Stimulated activated CD8-positive, alpha-beta memory T cell treated with anti-CD3 and anti-CD28 coated beads, Interleukin-7, amount 100 ng/mL, for 24 hours (primary cell): ENCODE data around the gene SLC43A3.

Experiments used
- DNase-seq: peaks from one replicate; pipeline ENCODE4 v3.0.0-alpha.2; 2020; ENCODE audit warnings: low read depth

Gene SLC43A3

DNA sequence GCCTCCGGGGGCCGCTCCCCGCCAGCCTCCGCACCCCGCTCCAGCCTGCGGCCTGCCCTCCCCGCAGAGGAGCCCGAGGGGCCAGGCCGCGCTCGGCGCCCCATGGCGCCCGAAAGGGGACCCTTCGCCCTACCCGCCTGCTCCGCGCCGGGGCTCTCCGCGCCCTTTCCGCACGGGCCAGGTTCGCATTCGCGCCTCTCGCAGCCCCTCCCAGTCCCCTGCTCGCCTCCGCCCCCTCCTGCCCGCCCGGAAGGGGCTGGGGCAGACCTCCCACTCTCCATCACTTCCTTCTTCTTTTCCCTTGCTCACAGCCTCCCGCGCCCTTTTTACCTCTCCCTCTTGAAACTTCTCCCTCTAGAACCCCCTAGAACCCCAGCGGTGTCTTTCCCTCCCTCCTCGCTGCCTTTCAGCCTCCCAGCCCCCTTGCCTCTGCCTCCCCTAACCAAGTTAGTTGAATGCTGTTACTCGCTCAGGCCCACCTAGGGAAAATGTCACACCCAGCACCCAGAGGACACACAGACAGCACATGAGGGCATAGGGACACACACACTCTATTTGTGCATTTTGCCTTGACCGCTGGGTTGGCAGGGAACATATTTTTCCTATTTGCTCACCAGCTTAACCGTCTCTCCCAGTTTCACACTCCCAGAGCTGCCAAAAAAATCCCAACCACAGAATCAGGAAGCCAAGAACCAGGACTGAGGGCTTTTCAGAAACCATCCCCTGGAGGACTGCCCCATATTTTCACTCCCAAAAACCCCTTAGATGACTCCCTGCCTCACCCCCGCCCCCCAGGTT, at the start of gene SLC43A3:
SLC43A3 (minus strand) TSS at position 193 of the 798 bp plus-strand sequence. CDS start 949 bp downstream, outside the sequence.
- DNase-seq, result peak; percentile 64

DNA sequence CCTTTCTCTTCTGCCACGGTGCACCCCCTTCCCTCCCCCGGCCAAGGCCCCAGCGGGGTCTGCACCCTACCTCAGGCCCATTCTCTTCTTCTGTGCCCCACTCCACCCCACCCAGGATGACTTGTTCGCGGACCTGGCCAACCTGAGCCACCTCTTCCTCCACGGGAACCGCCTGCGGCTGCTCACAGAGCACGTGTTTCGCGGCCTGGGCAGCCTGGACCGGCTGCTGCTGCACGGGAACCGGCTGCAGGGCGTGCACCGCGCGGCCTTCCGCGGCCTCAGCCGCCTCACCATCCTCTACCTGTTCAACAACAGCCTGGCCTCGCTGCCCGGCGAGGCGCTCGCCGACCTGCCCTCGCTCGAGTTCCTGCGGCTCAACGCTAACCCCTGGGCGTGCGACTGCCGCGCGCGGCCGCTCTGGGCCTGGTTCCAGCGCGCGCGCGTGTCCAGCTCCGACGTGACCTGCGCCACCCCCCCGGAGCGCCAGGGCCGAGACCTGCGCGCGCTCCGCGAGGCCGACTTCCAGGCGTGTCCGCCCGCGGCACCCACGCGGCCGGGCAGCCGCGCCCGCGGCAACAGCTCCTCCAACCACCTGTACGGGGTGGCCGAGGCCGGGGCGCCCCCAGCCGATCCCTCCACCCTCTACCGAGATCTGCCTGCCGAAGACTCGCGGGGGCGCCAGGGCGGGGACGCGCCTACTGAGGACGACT, 49.3 kb upstream of the SLC43A3 start:
- DNase-seq, result no peak

DNA sequence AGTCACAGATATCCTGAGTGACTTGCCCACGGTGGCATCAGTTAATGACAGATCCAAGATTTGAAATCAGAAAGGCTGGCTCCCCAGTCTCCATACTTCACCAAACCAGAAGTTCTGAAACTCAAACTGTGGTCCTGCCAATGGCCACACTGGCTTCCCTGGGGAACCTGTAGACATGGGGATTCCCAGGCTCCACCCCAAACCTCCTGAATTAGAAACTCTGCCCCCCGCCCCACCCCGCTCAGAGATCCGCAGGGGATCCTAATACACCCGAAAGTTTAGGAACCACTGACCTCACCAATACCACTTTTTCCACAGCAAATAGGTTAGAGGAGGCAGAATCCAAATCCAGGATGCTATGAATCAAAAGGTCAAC, 48.7 kb upstream of the SLC43A3 start:
- no peak for DNase-seq

DNA sequence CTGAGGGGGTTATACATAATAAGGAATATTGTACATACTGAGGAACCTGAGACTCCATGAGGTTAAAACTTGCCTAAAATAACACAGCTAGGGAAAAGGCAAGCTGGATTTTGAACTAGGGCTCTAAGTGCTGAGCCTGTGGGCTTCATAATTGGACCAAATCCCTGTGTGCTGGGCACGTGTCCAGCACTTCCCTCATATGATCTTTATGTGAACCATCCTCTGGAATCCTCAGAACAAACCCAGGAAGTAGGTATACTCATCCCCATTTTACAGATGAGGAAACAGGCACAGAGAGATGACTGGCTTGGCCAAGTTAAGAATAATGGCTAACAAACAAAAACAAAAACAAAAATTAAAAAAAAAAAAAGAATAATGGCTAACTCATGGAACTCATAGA, 48.3 kb upstream of the SLC43A3 start:
- DNase-seq, result no peak

DNA sequence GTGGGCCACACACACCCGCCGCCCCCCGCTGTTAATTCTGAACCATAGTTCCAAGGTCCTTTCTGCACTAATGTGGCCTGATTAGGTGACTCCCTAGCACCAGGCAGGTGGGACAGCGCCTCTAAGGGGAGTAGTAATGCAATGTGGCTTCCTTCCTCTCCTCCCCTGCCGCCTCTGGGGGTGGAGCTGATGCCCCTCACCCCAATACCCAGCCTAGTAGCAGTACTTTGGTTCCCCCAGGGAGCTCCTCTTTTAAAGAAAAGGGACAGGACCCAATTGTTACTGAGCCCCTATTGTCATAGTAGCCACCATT, 47.8 kb upstream of the SLC43A3 start:
- DNase-seq, result no peak

DNA sequence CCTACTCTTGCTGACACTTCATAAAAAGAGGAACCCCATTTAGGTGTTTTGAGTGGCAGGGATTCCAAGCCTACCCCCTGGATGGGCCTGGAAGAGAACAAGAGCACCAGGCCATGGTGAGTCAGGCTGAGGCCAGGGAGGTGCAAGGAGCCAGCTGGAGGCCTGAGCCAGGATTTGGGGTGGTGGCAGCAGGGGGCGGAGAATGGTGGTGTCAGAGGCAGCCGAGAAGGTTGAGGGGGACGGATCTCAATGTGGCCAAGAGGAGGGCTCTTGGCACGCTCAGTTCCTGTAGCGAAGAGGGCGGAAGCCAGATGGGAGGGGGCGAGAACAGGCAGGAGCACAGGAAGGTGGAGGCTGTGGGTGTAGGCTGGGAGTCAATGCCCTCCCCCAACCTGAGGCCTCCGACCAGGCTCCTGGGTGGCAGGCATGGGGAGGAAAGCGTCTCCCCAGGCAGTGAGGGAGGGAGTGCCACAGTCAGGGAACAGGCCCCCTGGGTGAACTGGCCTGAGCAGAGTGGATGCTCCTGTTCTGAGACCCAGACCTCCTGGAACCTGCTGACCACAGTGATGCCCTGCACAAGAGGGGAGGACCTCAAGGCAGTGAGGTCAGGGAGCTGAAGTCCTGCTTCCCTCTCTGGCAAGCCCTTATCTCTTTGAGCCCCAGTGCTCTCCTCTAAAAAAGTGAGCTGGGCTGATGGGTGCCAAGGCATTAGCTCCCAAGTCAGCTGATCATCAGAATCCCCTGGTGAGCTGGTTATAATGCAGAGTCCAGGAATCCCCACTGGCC, 47.3 kb upstream of the SLC43A3 start:
- DNase-seq, result no peak

DNA sequence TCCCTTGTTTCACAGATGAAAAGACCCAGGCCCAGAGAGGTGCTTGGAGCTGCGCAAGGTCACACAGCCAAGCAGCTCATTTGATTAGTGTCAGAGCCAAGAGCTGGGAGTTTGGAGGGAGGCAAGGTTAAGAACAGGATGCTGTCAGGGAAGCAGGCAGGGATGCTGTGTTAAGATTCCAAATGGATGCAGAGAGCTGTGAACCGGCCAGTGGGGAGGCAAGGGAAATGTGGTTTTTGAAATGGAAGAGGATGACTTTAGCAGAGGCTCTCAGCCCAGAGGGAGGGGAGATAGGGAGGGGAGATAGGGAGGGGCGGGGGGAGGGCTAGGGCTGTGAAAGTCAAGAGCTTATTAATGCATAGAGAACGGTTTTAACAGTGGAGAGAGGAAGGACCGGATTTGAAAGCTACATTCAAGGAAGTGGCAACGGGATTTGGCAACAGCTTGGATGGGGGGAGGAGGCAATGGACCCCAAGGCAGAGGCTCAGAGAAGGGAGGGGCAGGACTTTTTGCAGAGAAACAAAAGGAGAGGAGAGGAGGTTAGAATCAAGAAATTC, 46.4 kb upstream of the SLC43A3 start:
- no peak for DNase-seq

DNA sequence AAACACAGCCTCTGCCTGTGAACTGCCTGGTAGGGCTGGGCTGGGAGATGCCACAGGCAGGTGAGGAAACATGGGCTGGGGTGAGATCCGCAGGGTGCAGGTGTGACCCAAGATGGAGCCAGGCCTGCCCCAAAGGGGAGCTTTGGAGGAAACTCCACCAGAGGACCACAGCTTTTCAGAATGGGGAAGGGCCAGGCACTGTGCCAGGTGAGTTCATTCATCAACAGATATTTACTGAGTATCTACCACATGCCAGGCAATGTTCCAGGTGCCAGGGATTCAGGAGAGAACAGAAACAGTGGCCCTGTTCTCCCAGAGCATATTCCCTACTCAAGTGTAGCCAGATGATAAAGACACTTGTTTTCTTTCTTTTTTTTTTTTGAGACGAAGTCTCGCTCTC, 44.6 kb upstream of the SLC43A3 start:
- DNase-seq, result no peak

DNA sequence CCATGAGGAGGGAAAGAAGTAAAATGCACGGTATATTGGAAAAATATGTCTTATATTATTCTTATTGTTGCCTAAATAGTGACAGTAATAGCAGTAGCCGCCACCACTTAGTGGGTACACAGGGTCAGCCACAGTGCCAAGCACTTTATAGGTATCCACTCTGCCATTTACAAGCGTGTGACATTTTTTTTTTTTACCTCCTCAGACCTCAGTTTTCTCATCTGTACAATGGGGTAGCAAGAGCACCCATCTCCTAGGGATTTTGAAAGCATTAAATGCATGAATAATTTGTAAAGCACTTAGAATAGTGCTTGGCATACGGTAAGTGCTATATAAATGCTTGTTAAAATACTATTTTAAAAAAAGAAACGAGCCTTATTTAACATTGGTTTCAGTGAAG, 42.3 kb upstream of the SLC43A3 start:
- DNase-seq, result no peak

DNA sequence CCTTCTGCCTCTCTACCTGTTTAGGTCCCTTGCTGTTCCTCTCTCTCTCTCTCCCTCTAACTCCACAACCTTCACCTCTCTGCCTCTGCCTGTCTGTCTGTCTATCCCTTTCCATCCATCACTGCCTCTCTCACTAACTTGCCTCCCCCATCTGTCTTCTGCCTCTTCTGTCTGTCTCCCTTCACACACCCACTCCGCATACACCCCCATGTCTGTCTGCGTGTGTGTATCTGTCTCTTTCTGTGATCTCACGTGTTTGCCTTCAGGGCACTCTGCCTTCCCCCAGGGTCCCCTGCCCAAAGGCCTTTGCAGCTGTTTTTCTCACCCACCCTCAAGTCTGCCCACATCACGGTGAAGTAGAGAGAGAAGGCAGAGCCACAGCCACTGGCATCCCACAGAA, 41.4 kb upstream of the SLC43A3 start:
- no peak for DNase-seq

DNA sequence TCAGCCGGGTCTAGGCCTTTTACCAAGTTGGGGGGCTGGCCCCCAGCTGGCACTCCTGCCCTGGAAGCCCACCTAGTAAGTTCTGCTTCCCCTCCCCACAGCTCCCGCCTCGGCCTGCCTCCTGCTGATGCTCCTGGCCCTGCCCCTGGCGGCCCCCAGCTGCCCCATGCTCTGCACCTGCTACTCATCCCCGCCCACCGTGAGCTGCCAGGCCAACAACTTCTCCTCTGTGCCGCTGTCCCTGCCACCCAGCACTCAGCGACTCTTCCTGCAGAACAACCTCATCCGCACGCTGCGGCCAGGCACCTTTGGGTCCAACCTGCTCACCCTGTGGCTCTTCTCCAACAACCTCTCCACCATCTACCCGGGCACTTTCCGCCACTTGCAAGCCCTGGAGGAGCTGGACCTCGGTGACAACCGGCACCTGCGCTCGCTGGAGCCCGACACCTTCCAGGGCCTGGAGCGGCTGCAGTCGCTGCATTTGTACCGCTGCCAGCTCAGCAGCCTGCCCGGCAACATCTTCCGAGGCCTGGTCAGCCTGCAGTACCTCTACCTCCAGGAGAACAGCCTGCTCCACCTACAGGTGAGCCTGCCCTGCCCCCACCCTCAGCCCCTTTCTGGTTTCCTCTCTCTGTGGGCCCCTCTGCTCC, 40.7 kb upstream of the SLC43A3 start:
- no peak for DNase-seq

DNA sequence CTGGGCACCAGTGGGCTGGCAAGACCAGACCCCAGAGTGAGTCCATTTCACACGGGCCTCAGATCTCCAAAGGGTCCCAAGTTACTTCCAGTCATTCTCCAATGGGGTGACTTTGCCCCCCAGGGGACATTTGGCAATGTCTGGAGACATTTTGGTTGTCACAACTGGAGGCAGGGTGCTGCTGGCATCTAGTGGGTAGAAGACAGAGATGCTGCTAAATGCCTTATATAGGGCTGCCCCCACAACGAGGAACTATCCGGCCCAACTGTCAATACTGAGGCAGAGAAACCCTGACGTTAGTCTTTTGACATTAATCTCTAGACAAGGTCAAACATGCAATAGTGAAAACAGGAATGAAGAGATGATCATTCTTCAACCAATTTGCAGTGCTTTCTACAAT, 39.8 kb upstream of the SLC43A3 start:
- DNase-seq, result no peak

DNA sequence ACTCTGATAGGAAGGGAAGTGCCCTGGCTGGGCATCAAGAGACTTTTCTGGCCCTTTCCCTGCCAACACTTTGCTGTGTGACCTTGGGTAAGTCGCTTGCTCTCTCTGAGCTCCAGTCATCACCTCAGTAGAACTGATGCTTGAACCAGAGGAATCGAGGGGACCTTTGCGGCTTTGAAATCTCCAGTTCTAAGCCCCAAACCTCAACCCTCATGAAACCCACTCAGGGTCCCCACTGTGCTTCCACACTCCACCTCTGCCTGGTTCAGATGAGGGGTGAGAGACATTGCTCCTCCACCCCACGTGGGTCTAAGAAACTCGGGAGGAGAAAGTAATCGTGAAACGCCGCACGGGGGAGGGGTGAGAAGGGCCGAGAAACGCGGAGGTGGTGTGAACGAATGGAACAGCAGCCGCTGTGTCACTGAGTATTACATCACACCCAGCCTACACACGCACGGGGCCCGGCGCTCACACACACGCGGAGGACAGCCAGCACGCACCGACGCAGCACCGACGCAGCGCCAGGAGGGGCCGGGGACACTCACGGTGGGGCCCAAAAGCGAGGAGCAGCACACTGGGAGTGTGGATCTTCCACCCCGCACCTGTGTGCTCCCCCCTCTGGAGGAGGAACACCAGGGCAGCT, 37.7 kb upstream of the SLC43A3 start:
- no peak for DNase-seq

DNA sequence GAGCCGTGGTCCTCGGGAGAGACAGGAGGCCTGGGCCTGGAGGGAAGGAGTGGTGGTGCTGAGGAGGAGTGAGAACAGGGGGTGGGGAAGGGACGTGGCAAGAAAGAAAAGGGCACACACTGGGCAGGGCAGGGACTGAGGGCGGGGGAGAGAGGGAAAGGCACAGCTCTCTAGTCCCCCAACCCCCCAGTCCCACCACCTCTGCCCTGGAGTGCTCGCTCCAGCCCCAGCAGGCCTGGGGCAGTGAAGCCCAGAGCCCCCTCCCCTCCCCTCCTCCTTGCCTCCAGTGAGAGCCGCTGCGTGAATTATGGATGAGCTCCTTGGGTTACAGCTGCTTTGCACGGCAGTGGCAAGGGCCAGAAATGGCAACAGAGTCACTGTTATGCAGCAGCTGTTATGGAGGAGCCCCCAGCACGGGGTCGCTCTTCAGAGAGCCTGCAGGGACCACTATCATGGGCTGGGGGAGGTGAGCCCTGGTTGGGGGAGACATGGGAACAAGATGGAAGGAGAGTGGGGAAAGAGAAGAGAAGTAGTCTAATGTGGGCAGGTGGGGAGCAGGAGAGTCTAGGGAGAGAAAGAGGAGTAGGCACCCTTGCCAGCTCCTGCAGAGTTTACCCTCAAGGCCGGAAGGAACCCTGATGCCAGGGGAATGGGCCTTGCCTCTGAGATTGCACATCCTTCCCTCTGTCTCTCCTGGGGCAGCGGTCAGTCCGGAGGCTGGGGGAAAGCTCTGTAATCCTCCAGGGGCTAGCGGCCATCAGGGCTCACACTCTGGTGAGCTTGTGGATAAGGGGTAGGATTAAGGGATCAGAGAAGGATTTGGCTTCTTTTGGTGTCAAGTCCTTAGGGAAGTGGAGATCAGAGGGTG, 37.0 kb upstream of the SLC43A3 start:
- no peak for DNase-seq

DNA sequence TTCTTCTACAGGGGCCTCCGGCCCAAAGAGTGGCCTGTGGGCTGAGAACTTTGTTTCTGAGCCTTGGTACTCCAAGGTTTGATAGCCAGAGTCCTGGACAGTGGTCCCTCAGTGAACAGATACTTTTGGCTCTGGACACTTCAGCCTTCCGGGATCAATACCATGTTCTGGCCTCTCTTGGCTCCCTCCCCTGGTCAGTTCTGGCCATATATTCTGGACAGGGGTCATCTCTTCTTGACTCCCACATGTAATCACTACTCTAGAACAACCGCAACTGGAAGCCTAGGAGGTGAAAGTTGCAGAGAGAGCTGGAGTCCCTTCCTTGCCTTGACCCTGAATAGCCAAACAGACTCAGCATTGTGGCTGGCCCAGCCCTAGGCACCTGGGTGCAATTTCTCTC, 35.7 kb upstream of the SLC43A3 start:
- no peak for DNase-seq

DNA sequence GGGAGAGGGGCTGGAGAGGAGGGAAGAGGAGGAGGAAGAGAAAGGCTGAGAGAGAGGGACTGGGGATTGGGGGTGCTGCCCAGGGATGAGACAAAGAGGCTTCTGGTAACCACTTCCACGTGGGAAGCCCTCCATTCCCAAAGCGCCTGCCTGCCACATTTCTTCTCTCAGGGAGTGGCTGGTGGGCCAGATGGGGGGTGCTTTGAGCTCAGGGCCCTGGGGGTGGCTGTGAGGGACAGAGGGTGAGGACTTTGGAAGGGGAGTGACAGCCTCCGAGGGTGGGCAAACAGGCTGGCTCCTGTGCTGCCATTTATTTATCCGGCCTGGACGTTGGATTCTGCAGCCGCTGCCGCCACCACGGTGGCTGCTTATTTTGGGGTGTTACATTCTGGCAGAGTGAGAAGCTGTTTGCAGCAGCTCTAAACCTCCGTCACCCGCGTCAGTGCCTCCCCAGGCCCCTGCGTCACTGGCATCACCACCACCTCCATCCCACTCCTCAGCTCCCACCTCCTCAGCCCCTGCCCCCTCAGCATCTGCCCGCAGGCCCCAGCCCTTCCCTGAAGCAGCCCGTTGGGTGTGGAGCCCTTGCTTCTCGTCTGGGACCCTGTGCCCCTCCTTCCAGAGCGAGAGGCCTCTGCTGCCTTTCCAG, 35.0 kb upstream of the SLC43A3 start:
- no peak for DNase-seq

DNA sequence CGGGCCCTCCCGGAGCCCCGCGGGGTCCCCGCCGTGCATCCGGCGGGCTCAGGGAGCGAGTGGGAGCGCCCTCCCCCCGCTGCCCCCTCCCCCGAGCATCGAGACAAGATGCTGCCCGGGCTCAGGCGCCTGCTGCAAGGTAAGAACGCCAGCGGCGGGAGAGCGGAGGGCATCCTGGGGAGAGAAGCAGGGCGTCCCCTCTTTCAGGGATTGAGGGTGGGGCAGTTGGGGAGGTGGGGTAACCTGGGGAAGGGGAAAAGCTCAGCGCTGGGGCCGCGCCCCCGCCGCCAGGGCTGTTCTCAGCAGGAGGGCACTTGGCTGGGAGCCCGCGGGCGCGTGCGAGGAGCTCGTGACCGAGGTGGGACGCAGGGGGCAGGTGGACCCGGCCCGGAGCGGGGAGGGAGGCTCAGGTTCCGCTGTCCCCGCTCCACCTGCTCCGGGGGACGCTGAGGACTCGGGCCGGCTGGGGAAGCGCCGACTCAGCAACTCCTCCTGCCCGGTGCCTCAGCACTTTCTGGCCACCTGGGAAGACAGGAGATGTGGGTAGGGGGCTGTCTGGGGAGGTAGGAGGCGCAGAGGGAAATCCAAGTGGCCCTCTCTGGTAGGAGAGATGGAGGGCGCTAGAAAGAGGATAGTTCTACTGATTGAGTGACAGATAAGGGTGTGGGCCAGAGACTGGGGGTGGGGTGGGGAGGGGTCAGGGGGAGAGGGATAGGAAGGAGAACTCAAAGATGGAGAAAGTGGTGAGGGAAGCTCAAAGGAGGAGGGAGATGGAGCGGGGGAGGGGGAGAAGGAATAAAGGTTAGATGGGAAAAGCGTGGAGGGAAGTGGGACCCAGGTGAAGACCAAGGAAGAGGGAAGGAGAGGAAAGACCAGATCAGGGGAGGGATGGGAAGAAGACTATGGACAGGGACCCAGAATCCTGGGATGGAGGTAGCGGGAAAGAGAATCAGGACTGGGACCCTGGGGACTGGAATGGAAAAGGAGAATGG, 34.1 kb upstream of the SLC43A3 start:
- DNase-seq, result no peak

DNA sequence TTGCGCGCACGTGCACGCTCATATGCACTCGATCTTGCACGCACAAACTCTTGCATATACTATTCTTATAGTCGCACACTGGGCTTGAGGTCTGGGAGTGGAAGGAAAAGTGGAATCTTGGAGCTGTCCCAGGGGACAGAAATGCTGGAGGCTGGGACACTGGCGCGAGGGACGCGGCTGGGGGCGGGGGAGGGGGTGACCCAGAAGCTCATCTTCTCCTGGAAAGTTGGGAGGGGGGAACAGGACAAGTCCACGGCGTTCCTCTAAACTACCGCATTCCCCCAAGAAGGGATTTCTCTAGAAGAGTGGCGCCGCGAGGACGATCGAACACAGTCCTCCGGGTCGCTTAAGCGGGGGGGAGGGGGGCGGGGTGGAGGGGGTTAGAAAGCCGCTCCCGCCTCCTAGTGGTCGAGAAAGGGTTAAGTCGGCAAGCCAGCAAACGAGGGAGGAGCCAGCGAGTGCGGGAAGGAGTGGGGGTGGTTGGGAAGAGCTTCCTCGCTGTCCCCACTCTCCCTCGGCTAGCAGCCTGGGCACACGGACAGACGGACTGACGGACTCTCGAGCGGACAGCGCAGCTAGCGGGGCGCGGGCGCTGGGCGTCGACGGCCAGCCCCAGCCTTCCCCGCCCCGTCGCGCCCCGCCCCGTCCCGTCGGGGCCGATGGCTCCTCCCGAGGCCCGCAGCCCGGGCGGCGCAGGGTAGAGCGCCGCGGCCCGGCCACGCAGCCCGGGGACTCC, 33.3 kb upstream of the SLC43A3 start, which contains the start of gene RTN4RL2:
RTN4RL2 (plus strand) TSS at position 507 of the 736 bp plus-strand sequence. CDS start 338 bp downstream, outside the sequence.
- no peak for DNase-seq
